HEK293 (cell line): ENCODE results near the gene PANX1.

Source experiments
- CTCF ChIA-PET: fragments of 350-600 bp; formaldehyde crosslinking; extraction: SDS; loops from one replicate; lab custom pipeline; 2021; ENCODE audit warnings: antibody characterized with exemption; lab: Yijun Ruan, JAX
- POLR2A ChIA-PET: fragments of 300-600 bp; formaldehyde crosslinking; extraction: SDS; loops from one replicate; lab custom pipeline; 2020; ENCODE audit warnings: antibody characterized with exemption, inconsistent platforms; lab: Yijun Ruan, JAX
- H3K27ac ChIP-seq: fragments of 200-500 bp; sonication (Bioruptor generic); 2 replicates; pipeline ENCODE4 v1.5.1; 2014; ENCODE audit warnings: low read depth, low read length, control low read depth, inconsistent platforms; ENCODE audit errors: extremely low read depth
- H3K36me3 ChIP-seq, 2 experiments: fragments of 200-500 bp in 1 of 2; sonication (Bioruptor generic) in 1 of 2; 1 replicate in 1 of 2; 2 replicates in 1 of 2; pipeline ENCODE4 v1.5.1; 2014 to 2017; ENCODE audit warnings: inconsistent platforms in 2 of 2, low read length in 2 of 2; ENCODE audit not compliant: control insufficient read depth in 2 of 2, insufficient read depth in 1 of 2
- H3K4me1 ChIP-seq: fragments of 200-500 bp; sonication (Bioruptor generic); 2 replicates; pipeline ENCODE4 v1.5.1; 2014; ENCODE audit warnings: mild to moderate bottlenecking, low read length, inconsistent platforms; ENCODE audit not compliant: control insufficient read depth, insufficient read depth
- H3K4me3 ChIP-seq: 2 replicates; pipeline ENCODE4 v1.5.1; 2011; ENCODE audit warnings: low read depth, mild to moderate bottlenecking, control low read depth, low read length, moderate library complexity
- H3K9me3 ChIP-seq: fragments of 200-500 bp; sonication (Bioruptor generic); 2 replicates; pipeline ENCODE4 v1.5.1; 2014; ENCODE audit warnings: low read depth, low read length, inconsistent platforms; ENCODE audit not compliant: control insufficient read depth, insufficient read depth
- BCL11A ChIP-seq: fragments of 450-650 bp; formaldehyde crosslinking; IDR thresholded peaks from 2 replicates; pipeline ENCODE4 v1.5.1; 2016; ENCODE audit warnings: low read depth, missing biosample characterization, missing genetic modification characterization
- BCL11B ChIP-seq: fragments of 450-650 bp; formaldehyde crosslinking; IDR thresholded peaks from 2 replicates; pipeline ENCODE4 v1.5.1; 2016; ENCODE audit warnings: low read depth, missing biosample characterization, missing genetic modification characterization
- GFI1B ChIP-seq: fragments of 450-650 bp; formaldehyde crosslinking; IDR thresholded peaks from 2 replicates; pipeline ENCODE4 v1.5.1; 2016; ENCODE audit warnings: missing biosample characterization, missing genetic modification characterization
- GLI4 ChIP-seq: fragments of 450-650 bp; formaldehyde crosslinking; IDR thresholded peaks from 2 replicates; pipeline ENCODE4 v1.5.1; 2016; ENCODE audit warnings: missing biosample characterization, missing genetic modification characterization
- SCRT1 ChIP-seq: fragments of 450-650 bp; formaldehyde crosslinking; IDR thresholded peaks from 2 replicates; pipeline ENCODE4 v1.5.1; 2016; ENCODE audit warnings: missing biosample characterization, missing genetic modification characterization, borderline replicate concordance
- SETDB1 ChIP-seq: IDR thresholded peaks from one replicate; pipeline ENCODE4 v1.6.1; 2017; ENCODE audit warnings: mild to moderate bottlenecking, low read length, moderate library complexity, mixed read lengths; ENCODE audit not compliant: insufficient read length
- ZBTB17 ChIP-seq: fragments of 450-650 bp; formaldehyde crosslinking; IDR thresholded peaks from 2 replicates; pipeline ENCODE4 v1.5.1; 2016; ENCODE audit warnings: missing biosample characterization, missing genetic modification characterization
- ZBTB20 ChIP-seq: fragments of 450-650 bp; formaldehyde crosslinking; IDR thresholded peaks from 2 replicates; pipeline ENCODE4 v1.5.1; 2016; ENCODE audit warnings: missing biosample characterization, missing genetic modification characterization
- ZNF146 ChIP-seq: fragments of 450-650 bp; formaldehyde crosslinking; IDR thresholded peaks from 2 replicates; pipeline ENCODE4 v1.5.1; 2016; ENCODE audit warnings: missing biosample characterization, missing genetic modification characterization
- ZNF169 ChIP-seq: fragments of 450-650 bp; formaldehyde crosslinking; IDR thresholded peaks from 2 replicates; pipeline ENCODE4 v1.5.1; 2016; ENCODE audit warnings: missing biosample characterization, missing genetic modification characterization
- ZNF175 ChIP-seq: fragments of 450-650 bp; formaldehyde crosslinking; IDR thresholded peaks from 2 replicates; pipeline ENCODE4 v1.5.1; 2016; ENCODE audit warnings: missing biosample characterization, missing genetic modification characterization
- ZNF18 ChIP-seq: fragments of 450-650 bp; formaldehyde crosslinking; IDR thresholded peaks from 2 replicates; pipeline ENCODE4 v1.5.1; 2016; ENCODE audit warnings: missing biosample characterization, missing genetic modification characterization
- ZNF26 ChIP-seq: fragments of 450-650 bp; formaldehyde crosslinking; IDR thresholded peaks from 2 replicates; pipeline ENCODE4 v1.5.1; 2016; ENCODE audit warnings: missing biosample characterization, missing genetic modification characterization
- ZNF341 ChIP-seq: fragments of 450-650 bp; formaldehyde crosslinking; IDR thresholded peaks from 2 replicates; pipeline ENCODE4; 2016; ENCODE audit warnings: low read depth, missing biosample characterization, missing genetic modification characterization
- ZNF513 ChIP-seq: fragments of 450-650 bp; IDR thresholded peaks from 2 replicates; pipeline ENCODE4 v1.5.1; 2018; ENCODE audit warnings: missing biosample characterization, missing genetic modification characterization
- ZNF514 ChIP-seq: fragments of 450-650 bp; formaldehyde crosslinking; IDR thresholded peaks from 2 replicates; pipeline ENCODE4 v1.5.1; 2016; ENCODE audit warnings: missing biosample characterization, missing genetic modification characterization
- ZNF544 ChIP-seq: fragments of 450-650 bp; formaldehyde crosslinking; IDR thresholded peaks from 2 replicates; pipeline ENCODE4 v1.5.0; 2017; ENCODE audit warnings: missing biosample characterization, missing genetic modification characterization
- ZNF555 ChIP-seq: fragments of 450-650 bp; formaldehyde crosslinking; conservative IDR thresholded peaks from 2 replicates; pipeline ENCODE4 v1.5.1; 2017; ENCODE audit warnings: missing biosample characterization, mild to moderate bottlenecking, missing genetic modification characterization, inconsistent platforms
- ZNF580 ChIP-seq: fragments of 450-650 bp; formaldehyde crosslinking; IDR thresholded peaks from 2 replicates; pipeline ENCODE4 v1.5.1; 2016; ENCODE audit warnings: missing biosample characterization, missing genetic modification characterization
- ZNF621 ChIP-seq: fragments of 450-650 bp; formaldehyde crosslinking; IDR thresholded peaks from 2 replicates; pipeline ENCODE4 v1.5.1; 2017; ENCODE audit warnings: missing biosample characterization, missing genetic modification characterization
- ZNF677 ChIP-seq: fragments of 450-650 bp; IDR thresholded peaks from 2 replicates; pipeline ENCODE4 v1.5.0; 2018; ENCODE audit warnings: missing biosample characterization, mild to moderate bottlenecking, missing genetic modification characterization, moderate library complexity
- TF ChIP-seq, protein P1 (sequence below): fragments of 450-650 bp; formaldehyde crosslinking; IDR thresholded peaks from 2 replicates; pipeline ENCODE4 v1.5.1; 2017; ENCODE audit warnings: missing biosample characterization, missing genetic modification characterization
- TF ChIP-seq, protein P2 (sequence below): fragments of 450-650 bp; formaldehyde crosslinking; IDR thresholded peaks from 2 replicates; pipeline ENCODE4 v1.5.1; 2016; ENCODE audit warnings: missing biosample characterization, missing genetic modification characterization

PANX1 gene

DNA sequence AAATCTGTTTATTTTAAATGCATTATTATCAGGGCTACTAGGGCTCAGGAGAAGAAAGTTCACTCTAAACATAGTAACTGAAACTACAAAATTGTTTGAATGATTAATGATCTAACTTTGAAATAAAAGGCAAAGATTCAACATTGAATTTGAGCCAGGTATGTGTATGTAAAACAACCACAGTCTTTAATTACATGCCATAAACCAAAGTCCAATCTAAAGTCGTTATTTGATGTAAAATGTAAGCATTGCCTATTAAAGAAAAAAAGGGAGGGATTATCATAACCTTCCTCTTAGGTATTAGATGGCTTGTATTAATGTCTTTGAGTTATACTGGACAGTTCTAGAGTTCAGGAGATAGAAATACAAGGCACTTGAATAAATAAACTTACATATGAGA lies 25.2 kb upstream of the PANX1 start:
- no peak overlapping the region for H3K27ac ChIP-seq
- ChIA-PET CTCF (interaction anchor here (0.6 kb wide), 1 partner anchor 99 kb away, joined by 3 read pairs; no protein-coding TSS in a partner anchor), POLR2A (no interaction called here)
- H3K4me1 ChIP-seq: no peaks in the 10 kb centered on the region
- H3K4me3 ChIP-seq: no peak overlapping the region
- H3K9me3 ChIP-seq: no peaks in the 10 kb centered on the region
- no peak for TF ChIP-seq ZNF169
- no peak for TF ChIP-seq GLI4
- TF ChIP-seq ZNF513 (tag by site-specific recombination): no peak
- no peak for TF ChIP-seq SETDB1
- no peak for TF ChIP-seq ZNF175 (tag by site-specific recombination)
- no peak for TF ChIP-seq ZNF146 (tag by site-specific recombination)
- H3K36me3 ChIP-seq: no peaks in the 10 kb centered on the region

GRCh38 chr11:94104734-94105133 lies 23.9 kb upstream of the PANX1 start:
- Histone ChIP-seq H3K4me3 (no peak overlapping the region), H3K27ac (no peak overlapping the region), H3K4me1 (no peaks in the 10 kb centered on the region), H3K9me3 (no peaks in the 10 kb centered on the region), H3K36me3 (no peaks in the 10 kb centered on the region)
- TF ChIP-seq ZNF341 (tag by site-specific recombination) (no peak), ZNF514 (tag by site-specific recombination) (no peak), BCL11B (tag by site-specific recombination) (no peak), SETDB1 (no peak), ZNF555 (tag by site-specific recombination) (no peak), ZBTB17 (tag by site-specific recombination) (no peak), SCRT1 (tag by site-specific recombination) (no peak), ZNF677 (tag by site-specific recombination) (no peak), ZNF580 (tag by site-specific recombination) (no peak), ZNF26 (no peak), ZBTB20 (tag by site-specific recombination) (no peak), GFI1B (tag by site-specific recombination) (no peak), ZNF621 (no peak), BCL11A (tag by site-specific recombination) (no peak)
- POLR2A ChIA-PET: no interaction called here
- CTCF ChIA-PET: interaction anchor here (0.8 to 2.5 kb wide), 2 partner anchors 12 to 183 kb away, joined by 3 to 12 read pairs; no protein-coding TSS in a partner anchor

- Histone ChIP-seq H3K9me3 (no peaks in the 10 kb centered on the region), H3K4me3 (no peak overlapping the region), H3K27ac (no peak overlapping the region), H3K4me1 (no peaks in the 10 kb centered on the region), H3K36me3 (no peaks in the 10 kb centered on the region)
- CTCF ChIA-PET: interaction anchor here (0.6 to 2.5 kb wide), 3 partner anchors 97 to 211 kb away, joined by 3 to 12 read pairs (median 3); no protein-coding TSS in a partner anchor
- POLR2A ChIA-PET: no interaction called here
- TF ChIP-seq ZNF580 (tag by site-specific recombination): no peak
- TF ChIP-seq ZNF18 (tag by site-specific recombination): no peak
- TF ChIP-seq ZNF544 (tag by site-specific recombination): no peak
- TF ChIP-seq, protein P1, sequence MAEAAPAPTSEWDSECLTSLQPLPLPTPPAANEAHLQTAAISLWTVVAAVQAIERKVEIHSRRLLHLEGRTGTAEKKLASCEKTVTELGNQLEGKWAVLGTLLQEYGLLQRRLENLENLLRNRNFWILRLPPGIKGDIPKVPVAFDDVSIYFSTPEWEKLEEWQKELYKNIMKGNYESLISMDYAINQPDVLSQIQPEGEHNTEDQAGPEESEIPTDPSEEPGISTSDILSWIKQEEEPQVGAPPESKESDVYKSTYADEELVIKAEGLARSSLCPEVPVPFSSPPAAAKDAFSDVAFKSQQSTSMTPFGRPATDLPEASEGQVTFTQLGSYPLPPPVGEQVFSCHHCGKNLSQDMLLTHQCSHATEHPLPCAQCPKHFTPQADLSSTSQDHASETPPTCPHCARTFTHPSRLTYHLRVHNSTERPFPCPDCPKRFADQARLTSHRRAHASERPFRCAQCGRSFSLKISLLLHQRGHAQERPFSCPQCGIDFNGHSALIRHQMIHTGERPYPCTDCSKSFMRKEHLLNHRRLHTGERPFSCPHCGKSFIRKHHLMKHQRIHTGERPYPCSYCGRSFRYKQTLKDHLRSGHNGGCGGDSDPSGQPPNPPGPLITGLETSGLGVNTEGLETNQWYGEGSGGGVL: no peak
- TF ChIP-seq, protein P2, sequence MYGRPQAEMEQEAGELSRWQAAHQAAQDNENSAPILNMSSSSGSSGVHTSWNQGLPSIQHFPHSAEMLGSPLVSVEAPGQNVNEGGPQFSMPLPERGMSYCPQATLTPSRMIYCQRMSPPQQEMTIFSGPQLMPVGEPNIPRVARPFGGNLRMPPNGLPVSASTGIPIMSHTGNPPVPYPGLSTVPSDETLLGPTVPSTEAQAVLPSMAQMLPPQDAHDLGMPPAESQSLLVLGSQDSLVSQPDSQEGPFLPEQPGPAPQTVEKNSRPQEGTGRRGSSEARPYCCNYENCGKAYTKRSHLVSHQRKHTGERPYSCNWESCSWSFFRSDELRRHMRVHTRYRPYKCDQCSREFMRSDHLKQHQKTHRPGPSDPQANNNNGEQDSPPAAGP (tag by site-specific recombination): no peak
These were observed 21.9 kb upstream of the PANX1 start for GRCh38 chr11:94106716-94107115.
